H9 (cell line): ENCODE results near the gene HCFC1. TPM values are rescaled to one million over a fixed set of nuclear protein-coding genes. Genes with fewer than 3 reads are reported as not detected.

Source experiments
- DNase-seq: peaks from one replicate; pipeline ENCODE4 v3.0.0-alpha.2; 2017
- H2AFZ ChIP-seq: one replicate; pipeline ENCODE4 v1.6.1; 2013; ENCODE audit warnings: mild to moderate bottlenecking, low read length, control low read depth, moderate library complexity
- H2AK5ac ChIP-seq: 2 replicates; pipeline ENCODE4 v1.6.1; 2013; ENCODE audit warnings: low read length, control low read depth, mixed read lengths; ENCODE audit not compliant: insufficient read length
- H2BK120ac ChIP-seq: one replicate; pipeline ENCODE4 v1.6.1; 2013; ENCODE audit warnings: low read depth, mild to moderate bottlenecking, low read length, control low read depth, inconsistent platforms; ENCODE audit not compliant: poor library complexity, severe bottlenecking
- H2BK12ac ChIP-seq: 2 replicates; pipeline ENCODE4 v1.6.1; 2013; ENCODE audit warnings: low read length, control low read depth, mixed read lengths, low read depth; ENCODE audit not compliant: insufficient read length
- H2BK15ac ChIP-seq: 2 replicates; pipeline ENCODE4 v1.6.1; 2013; ENCODE audit warnings: low read depth, low read length, control low read depth
- H2BK20ac ChIP-seq: one replicate; pipeline ENCODE4 v1.6.1; 2013; ENCODE audit warnings: low read depth, mild to moderate bottlenecking, low read length, control low read depth, inconsistent platforms; ENCODE audit not compliant: poor library complexity, severe bottlenecking
- H2BK5ac ChIP-seq: 2 replicates; pipeline ENCODE4 v1.6.1; 2013; ENCODE audit warnings: low read length, control low read depth, mixed read lengths; ENCODE audit not compliant: insufficient read length
- H3K14ac ChIP-seq: 2 replicates; pipeline ENCODE4 v1.6.1; 2013; ENCODE audit warnings: low read length, control low read depth; ENCODE audit not compliant: insufficient read depth
- H3K18ac ChIP-seq: 2 replicates; pipeline ENCODE4 v1.6.1; 2013; ENCODE audit warnings: low read depth, mild to moderate bottlenecking, mixed read lengths, low read length, control low read depth; ENCODE audit not compliant: insufficient read length
- H3K23ac ChIP-seq: 2 replicates; pipeline ENCODE4 v1.6.1; 2013; ENCODE audit warnings: low read length, control low read depth, mixed read lengths, low read depth; ENCODE audit not compliant: insufficient read length
- H3K23me2 ChIP-seq: 2 replicates; pipeline ENCODE4 v1.6.1; 2013; ENCODE audit warnings: low read depth, mild to moderate bottlenecking, mixed read lengths, low read length, control low read depth; ENCODE audit not compliant: insufficient read length, poor library complexity, severe bottlenecking
- H3K27ac ChIP-seq: 2 replicates; pipeline ENCODE4 v1.5.1; 2013; ENCODE audit warnings: low read length, control low read depth, mixed read lengths, low read depth; ENCODE audit not compliant: insufficient read length
- H3K27me3 ChIP-seq: 2 replicates; pipeline ENCODE4 v1.6.1; 2013; ENCODE audit warnings: low read length, control low read depth, inconsistent platforms; ENCODE audit not compliant: insufficient read depth
- H3K4ac ChIP-seq: 2 replicates; pipeline ENCODE4 v1.6.1; 2013; ENCODE audit warnings: low read depth, mild to moderate bottlenecking, control low read depth, inconsistent platforms, low read length, moderate library complexity
- H3K4me1 ChIP-seq: 2 replicates; pipeline ENCODE4 v1.6.1; 2013; ENCODE audit warnings: low read length, control low read depth, inconsistent platforms; ENCODE audit not compliant: insufficient read depth
- H3K4me2 ChIP-seq: 2 replicates; pipeline ENCODE4 v1.6.1; 2013; ENCODE audit warnings: low read length, control low read depth, mixed read lengths; ENCODE audit not compliant: insufficient read length, insufficient read depth
- H3K56ac ChIP-seq: 2 replicates; pipeline ENCODE4 v1.6.1; 2013; ENCODE audit warnings: low read depth, mild to moderate bottlenecking, mixed read lengths, low read length, control low read depth; ENCODE audit not compliant: insufficient read length
- H3K79me1 ChIP-seq: 2 replicates; pipeline ENCODE4 v1.6.1; 2013; ENCODE audit warnings: low read depth, mild to moderate bottlenecking, moderate library complexity, low read length, control low read depth, inconsistent platforms; ENCODE audit not compliant: insufficient read depth, poor library complexity, severe bottlenecking
- H3K79me2 ChIP-seq: 2 replicates; pipeline ENCODE4 v1.6.1; 2013; ENCODE audit warnings: low read length, control low read depth, inconsistent platforms; ENCODE audit not compliant: insufficient read depth
- H3K9ac ChIP-seq: 2 replicates; pipeline ENCODE4 v1.6.1; 2013; ENCODE audit warnings: low read length, control low read depth, mixed read lengths; ENCODE audit not compliant: insufficient read length; ENCODE audit errors: extremely low read depth
- H3K9me3 ChIP-seq: one replicate; pipeline ENCODE4 v1.6.1; 2013; ENCODE audit warnings: low read depth, low read length, inconsistent platforms; ENCODE audit not compliant: control insufficient read depth
- H3T11ph ChIP-seq: one replicate; pipeline ENCODE4 v1.6.1; 2013; ENCODE audit warnings: mild to moderate bottlenecking, low read length, control low read depth, inconsistent platforms
- H4K20me1 ChIP-seq: one replicate; pipeline ENCODE4 v1.6.1; 2013; ENCODE audit not compliant: control insufficient read depth, insufficient read length, insufficient read depth
- H4K5ac ChIP-seq: 2 replicates; pipeline ENCODE4 v1.6.1; 2013; ENCODE audit warnings: low read depth, mild to moderate bottlenecking, mixed read lengths, low read length, control low read depth; ENCODE audit not compliant: insufficient read length
- H4K8ac ChIP-seq: replicated peaks from 2 replicates; pipeline ENCODE4 v1.6.1; 2013; ENCODE audit warnings: low read length, control low read depth, mixed read lengths, low read depth; ENCODE audit not compliant: insufficient read length
- H4K91ac ChIP-seq: 2 replicates; pipeline ENCODE4 v1.6.1; 2013; ENCODE audit warnings: low read depth, mild to moderate bottlenecking, moderate library complexity, mixed read lengths, low read length, control low read depth; ENCODE audit not compliant: insufficient read length
- H3K27ac Mint-ChIP-seq, 3 experiments: 2 replicates in 2 of 3; 3 replicates in 1 of 3; pipeline ENCODE4 v1.8.0; 2020 to 2021; ENCODE audit warnings: mixed read lengths in 3 of 3, mild to moderate bottlenecking in 1 of 3, moderate library complexity in 1 of 3
- H3K27me3 Mint-ChIP-seq: 2 replicates; pipeline ENCODE4 v1.8.0; 2021; ENCODE audit warnings: low read depth, mild to moderate bottlenecking, moderate library complexity, mixed read lengths
- H3K36me3 Mint-ChIP-seq, 3 experiments: 2 replicates in 2 of 3; 3 replicates in 1 of 3; pipeline ENCODE4 v1.8.0; 2020 to 2021; ENCODE audit warnings: low read depth in 3 of 3, mixed read lengths in 3 of 3; ENCODE audit not compliant: insufficient read depth in 1 of 3
- H3K4me1 Mint-ChIP-seq, 2 experiments: 2 replicates each; pipeline ENCODE4 v1.8.0; 2020; ENCODE audit warnings: mixed read lengths in 2 of 2
- H3K4me3 Mint-ChIP-seq, 2 experiments: 2 replicates in 1 of 2; 3 replicates in 1 of 2; pipeline ENCODE4 v1.8.0; 2020 to 2021; ENCODE audit warnings: mild to moderate bottlenecking in 2 of 2, mixed read lengths in 2 of 2, moderate library complexity in 1 of 2
- H3K9me3 Mint-ChIP-seq, 2 experiments: 2 replicates in 1 of 2; 3 replicates in 1 of 2; pipeline ENCODE4 v1.8.0; 2020; ENCODE audit warnings: mild to moderate bottlenecking in 2 of 2, mixed read lengths in 2 of 2, moderate library complexity in 1 of 2
- WGBS: extraction: QIAGEN DNeasy Blood & Tissue Kit; methylation state at CpG from one replicate; pipeline ENCODE4 v1.1.7; 2013; ENCODE audit warnings: missing lambda C conversion rate, low lambda C conversion rate, mixed read lengths; ENCODE audit not compliant: insufficient read length; ENCODE audit errors: extremely low coverage; 5-methylcytosine and 5-hydroxymethylcytosine counted together
- total RNA-seq: library from RNA; stranded (reverse); gene quantifications from 2 replicates; pipeline ENCODE4 v1.2.1, GENCODE V29; 2021
- TF ChIP-seq, protein P1 (sequence below): fragments of 200-600 bp; sonication (generic); conservative IDR thresholded peaks from 3 replicates; pipeline ENCODE4 v1.8.0; 2021; ENCODE audit warnings: antibody characterized with exemption, mild to moderate bottlenecking

HCFC1 gene
- total RNA-seq, 1 experiment from 2014 or later, result 144 TPM

DNA sequence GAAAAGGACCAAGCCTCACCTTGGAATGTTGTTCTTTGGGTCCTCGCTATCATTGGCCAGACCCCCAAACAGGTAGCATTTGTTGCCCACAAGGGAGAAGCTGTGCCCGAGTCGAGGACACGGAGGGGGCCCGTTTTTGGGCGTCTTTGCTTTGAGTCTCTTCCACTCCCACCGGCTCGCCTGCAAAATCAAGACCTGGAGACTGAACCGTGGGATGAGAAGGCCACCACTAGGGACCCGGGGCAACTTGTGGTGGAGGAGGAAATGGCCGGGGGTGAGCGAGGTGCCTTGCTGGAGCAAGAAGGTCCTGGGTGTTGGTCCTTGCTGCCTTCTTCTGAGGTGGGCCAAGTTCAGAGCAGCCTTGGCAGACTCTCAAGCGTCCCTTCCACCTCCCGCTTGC is 7.5 kb downstream of the HCFC1 start:
- Histone ChIP-seq H2AFZ (no peak overlapping the region), H4K8ac (no peak overlapping the region), H3K27ac (no peak overlapping the region), H3K23ac (no peak overlapping the region), H3K23me2 (peaks cover 4% of the 10 kb centered on the region), H3T11ph (no peak overlapping the region), H3K4me2 (no peak overlapping the region), H2BK15ac (no peak overlapping the region), H2BK20ac (no peak overlapping the region), H4K20me1 (no peaks in the 10 kb centered on the region), H3K56ac (no peak overlapping the region), H3K79me2 (peaks cover 44% of the 10 kb centered on the region; the same call in 1 of the 2 replicates), H2AK5ac (no peak overlapping the region), H4K5ac (no peak overlapping the region), H3K4ac (no peak overlapping the region), H3K27me3 (no peaks in the 10 kb centered on the region), H3K4me1 (peaks cover 4% of the 10 kb centered on the region; the same call in 1 of the 2 replicates), H4K91ac (no peak overlapping the region), H3K79me1 (peaks cover 5% of the 10 kb centered on the region), H2BK120ac (no peak overlapping the region), H3K9me3 (no peaks in the 10 kb centered on the region), H3K14ac (no peak overlapping the region), H2BK12ac (no peak overlapping the region), H3K9ac (no peak overlapping the region), H2BK5ac (no peak overlapping the region), H3K18ac (no peak overlapping the region)
- Mint-ChIP-seq H3K4me1 (peaks cover 26 to 31% of the 10 kb centered on the region in 2 experiments), H3K36me3 (peaks cover 46 to 75% (median 65%) of the 10 kb centered on the region in 3 experiments), H3K9me3 (peaks cover 0 to 3% of the 10 kb centered on the region in 2 experiments; a peak in 1 of 5 replicates), H3K27ac (0 out of 7 replicates have a peak overlapping the region, but pooled peaks of 1 of the 3 experiments have one; percentile 28), H3K4me3 (no peak overlapping the region), H3K27me3 (peaks cover 1% of the 10 kb centered on the region; the same call in 1 of the 2 replicates)
- DNase-seq, result no peak
- TF ChIP-seq, protein P1, sequence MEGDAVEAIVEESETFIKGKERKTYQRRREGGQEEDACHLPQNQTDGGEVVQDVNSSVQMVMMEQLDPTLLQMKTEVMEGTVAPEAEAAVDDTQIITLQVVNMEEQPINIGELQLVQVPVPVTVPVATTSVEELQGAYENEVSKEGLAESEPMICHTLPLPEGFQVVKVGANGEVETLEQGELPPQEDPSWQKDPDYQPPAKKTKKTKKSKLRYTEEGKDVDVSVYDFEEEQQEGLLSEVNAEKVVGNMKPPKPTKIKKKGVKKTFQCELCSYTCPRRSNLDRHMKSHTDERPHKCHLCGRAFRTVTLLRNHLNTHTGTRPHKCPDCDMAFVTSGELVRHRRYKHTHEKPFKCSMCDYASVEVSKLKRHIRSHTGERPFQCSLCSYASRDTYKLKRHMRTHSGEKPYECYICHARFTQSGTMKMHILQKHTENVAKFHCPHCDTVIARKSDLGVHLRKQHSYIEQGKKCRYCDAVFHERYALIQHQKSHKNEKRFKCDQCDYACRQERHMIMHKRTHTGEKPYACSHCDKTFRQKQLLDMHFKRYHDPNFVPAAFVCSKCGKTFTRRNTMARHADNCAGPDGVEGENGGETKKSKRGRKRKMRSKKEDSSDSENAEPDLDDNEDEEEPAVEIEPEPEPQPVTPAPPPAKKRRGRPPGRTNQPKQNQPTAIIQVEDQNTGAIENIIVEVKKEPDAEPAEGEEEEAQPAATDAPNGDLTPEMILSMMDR, result no peak; the same call in 2 of the 3 replicates
- WGBS, result no CpG with 5 or more reads among the region's 14 CpGs
